ENCODE measurements around the gene TEAD1. TPM values are rescaled to one million over a fixed set of nuclear protein-coding genes. Genes with fewer than 3 reads are reported as not detected.

The TEAD1 gene
- total and polyA plus RNA-seq, 2 experiments from 2014 or later = 24.5 to 103 TPM

DNA sequence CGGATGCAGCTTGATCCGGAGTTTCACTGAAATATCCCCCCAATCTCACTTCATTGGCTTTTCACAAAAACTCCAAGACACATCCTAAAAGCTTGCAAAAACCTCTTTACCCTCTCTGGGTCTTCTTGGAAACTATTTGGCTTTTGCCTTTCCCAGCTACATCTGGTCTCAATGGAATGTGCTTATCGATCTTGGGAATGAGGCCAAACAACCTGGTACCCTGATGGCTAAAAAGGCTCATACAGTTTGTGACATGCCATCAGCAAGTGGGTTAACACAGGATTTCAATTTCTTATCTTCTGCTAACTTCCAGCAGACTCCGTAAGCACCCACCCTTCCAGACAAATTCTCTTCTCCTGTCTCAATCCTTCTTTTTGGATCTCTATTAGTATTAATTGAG lies 45.9 kb upstream of the TEAD1 start:
- Histone ChIP-seq H2AFZ (no peak overlapping the region), H3K79me2 (replicated peaks; ENCODE audit: insufficient read depth) (no peaks in the 10 kb centered on the region), H3K36me3 (ENCODE audit: insufficient read depth) (peaks cover 3% of the 10 kb centered on the region; the same call in 1 of the 2 replicates), H3K27me3 (ENCODE audit: insufficient read depth) (no peaks in the 10 kb centered on the region), H3F3A (replicated peaks; ENCODE audit: low read depth) (no peaks in the 10 kb centered on the region), H4K20me1 (replicated peaks; ENCODE audit: insufficient read depth) (no peaks in the 10 kb centered on the region), H3K4me3 (no peak overlapping the region), H3K4me2 (no peak overlapping the region), H3K4me1 (ENCODE audit: insufficient read depth) (no peaks in the 10 kb centered on the region), H3K27ac (ENCODE audit: low read depth) (no peak overlapping the region), H3K9me2 (ENCODE audit: insufficient read depth) (no peaks in the 10 kb centered on the region)
- Mint-ChIP-seq H3K27ac (no peak overlapping the region), H3K36me3 (ENCODE audit: low read depth) (no peaks in the 10 kb centered on the region; the same call in 2 of the 3 replicates), H3K27me3 (ENCODE audit: insufficient read depth, low read depth, poor library complexity) (peaks cover 4% of the 10 kb centered on the region), H3K9me3 (peaks cover 18% of the 10 kb centered on the region), H3K4me3 (no peak overlapping the region), H3K4me1 (no peaks in the 10 kb centered on the region)
- DNase-seq (ENCODE audit: low spot score) = no peak
- TF ChIP-seq JUNB (IDR thresholded peaks at IDR 0.05; ENCODE audit: unreplicated experiment) (no peak), ZNF331 (CRISPR knock-in tag; IDR thresholded peaks at IDR 0.05; ENCODE audit: low read depth) (no peak), POLR2AphosphoS5 (IDR thresholded peaks at IDR 0.05; ENCODE audit: low read depth) (no peak), EZH2 (IDR thresholded peaks at IDR 0.05; ENCODE audit: low read depth, unreplicated experiment) (no peak), CREB1 (CRISPR knock-in tag; IDR thresholded peaks at IDR 0.05; ENCODE audit: low read depth) (no peak), EZH2phosphoT487 (IDR thresholded peaks at IDR 0.05; ENCODE audit: unreplicated experiment) (no peak), ZNF114 (CRISPR knock-in tag; IDR thresholded peaks at IDR 0.05) (no peak), STAT1 (IDR thresholded peaks at IDR 0.05; ENCODE audit: unreplicated experiment) (no peak), NANOG (IDR thresholded peaks at IDR 0.05; ENCODE audit: borderline replicate concordance) (no peak)
- TF ChIP-seq, protein P1, sequence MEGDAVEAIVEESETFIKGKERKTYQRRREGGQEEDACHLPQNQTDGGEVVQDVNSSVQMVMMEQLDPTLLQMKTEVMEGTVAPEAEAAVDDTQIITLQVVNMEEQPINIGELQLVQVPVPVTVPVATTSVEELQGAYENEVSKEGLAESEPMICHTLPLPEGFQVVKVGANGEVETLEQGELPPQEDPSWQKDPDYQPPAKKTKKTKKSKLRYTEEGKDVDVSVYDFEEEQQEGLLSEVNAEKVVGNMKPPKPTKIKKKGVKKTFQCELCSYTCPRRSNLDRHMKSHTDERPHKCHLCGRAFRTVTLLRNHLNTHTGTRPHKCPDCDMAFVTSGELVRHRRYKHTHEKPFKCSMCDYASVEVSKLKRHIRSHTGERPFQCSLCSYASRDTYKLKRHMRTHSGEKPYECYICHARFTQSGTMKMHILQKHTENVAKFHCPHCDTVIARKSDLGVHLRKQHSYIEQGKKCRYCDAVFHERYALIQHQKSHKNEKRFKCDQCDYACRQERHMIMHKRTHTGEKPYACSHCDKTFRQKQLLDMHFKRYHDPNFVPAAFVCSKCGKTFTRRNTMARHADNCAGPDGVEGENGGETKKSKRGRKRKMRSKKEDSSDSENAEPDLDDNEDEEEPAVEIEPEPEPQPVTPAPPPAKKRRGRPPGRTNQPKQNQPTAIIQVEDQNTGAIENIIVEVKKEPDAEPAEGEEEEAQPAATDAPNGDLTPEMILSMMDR (conservative IDR thresholded peaks at IDR 0.05; ENCODE audit: low read depth in 2 of 2) = no peak
- TF ChIP-seq, protein P2, sequence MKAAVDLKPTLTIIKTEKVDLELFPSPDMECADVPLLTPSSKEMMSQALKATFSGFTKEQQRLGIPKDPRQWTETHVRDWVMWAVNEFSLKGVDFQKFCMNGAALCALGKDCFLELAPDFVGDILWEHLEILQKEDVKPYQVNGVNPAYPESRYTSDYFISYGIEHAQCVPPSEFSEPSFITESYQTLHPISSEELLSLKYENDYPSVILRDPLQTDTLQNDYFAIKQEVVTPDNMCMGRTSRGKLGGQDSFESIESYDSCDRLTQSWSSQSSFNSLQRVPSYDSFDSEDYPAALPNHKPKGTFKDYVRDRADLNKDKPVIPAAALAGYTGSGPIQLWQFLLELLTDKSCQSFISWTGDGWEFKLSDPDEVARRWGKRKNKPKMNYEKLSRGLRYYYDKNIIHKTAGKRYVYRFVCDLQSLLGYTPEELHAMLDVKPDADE (IDR thresholded peaks at IDR 0.05) = no peak
- TF ChIP-seq, protein P3, sequence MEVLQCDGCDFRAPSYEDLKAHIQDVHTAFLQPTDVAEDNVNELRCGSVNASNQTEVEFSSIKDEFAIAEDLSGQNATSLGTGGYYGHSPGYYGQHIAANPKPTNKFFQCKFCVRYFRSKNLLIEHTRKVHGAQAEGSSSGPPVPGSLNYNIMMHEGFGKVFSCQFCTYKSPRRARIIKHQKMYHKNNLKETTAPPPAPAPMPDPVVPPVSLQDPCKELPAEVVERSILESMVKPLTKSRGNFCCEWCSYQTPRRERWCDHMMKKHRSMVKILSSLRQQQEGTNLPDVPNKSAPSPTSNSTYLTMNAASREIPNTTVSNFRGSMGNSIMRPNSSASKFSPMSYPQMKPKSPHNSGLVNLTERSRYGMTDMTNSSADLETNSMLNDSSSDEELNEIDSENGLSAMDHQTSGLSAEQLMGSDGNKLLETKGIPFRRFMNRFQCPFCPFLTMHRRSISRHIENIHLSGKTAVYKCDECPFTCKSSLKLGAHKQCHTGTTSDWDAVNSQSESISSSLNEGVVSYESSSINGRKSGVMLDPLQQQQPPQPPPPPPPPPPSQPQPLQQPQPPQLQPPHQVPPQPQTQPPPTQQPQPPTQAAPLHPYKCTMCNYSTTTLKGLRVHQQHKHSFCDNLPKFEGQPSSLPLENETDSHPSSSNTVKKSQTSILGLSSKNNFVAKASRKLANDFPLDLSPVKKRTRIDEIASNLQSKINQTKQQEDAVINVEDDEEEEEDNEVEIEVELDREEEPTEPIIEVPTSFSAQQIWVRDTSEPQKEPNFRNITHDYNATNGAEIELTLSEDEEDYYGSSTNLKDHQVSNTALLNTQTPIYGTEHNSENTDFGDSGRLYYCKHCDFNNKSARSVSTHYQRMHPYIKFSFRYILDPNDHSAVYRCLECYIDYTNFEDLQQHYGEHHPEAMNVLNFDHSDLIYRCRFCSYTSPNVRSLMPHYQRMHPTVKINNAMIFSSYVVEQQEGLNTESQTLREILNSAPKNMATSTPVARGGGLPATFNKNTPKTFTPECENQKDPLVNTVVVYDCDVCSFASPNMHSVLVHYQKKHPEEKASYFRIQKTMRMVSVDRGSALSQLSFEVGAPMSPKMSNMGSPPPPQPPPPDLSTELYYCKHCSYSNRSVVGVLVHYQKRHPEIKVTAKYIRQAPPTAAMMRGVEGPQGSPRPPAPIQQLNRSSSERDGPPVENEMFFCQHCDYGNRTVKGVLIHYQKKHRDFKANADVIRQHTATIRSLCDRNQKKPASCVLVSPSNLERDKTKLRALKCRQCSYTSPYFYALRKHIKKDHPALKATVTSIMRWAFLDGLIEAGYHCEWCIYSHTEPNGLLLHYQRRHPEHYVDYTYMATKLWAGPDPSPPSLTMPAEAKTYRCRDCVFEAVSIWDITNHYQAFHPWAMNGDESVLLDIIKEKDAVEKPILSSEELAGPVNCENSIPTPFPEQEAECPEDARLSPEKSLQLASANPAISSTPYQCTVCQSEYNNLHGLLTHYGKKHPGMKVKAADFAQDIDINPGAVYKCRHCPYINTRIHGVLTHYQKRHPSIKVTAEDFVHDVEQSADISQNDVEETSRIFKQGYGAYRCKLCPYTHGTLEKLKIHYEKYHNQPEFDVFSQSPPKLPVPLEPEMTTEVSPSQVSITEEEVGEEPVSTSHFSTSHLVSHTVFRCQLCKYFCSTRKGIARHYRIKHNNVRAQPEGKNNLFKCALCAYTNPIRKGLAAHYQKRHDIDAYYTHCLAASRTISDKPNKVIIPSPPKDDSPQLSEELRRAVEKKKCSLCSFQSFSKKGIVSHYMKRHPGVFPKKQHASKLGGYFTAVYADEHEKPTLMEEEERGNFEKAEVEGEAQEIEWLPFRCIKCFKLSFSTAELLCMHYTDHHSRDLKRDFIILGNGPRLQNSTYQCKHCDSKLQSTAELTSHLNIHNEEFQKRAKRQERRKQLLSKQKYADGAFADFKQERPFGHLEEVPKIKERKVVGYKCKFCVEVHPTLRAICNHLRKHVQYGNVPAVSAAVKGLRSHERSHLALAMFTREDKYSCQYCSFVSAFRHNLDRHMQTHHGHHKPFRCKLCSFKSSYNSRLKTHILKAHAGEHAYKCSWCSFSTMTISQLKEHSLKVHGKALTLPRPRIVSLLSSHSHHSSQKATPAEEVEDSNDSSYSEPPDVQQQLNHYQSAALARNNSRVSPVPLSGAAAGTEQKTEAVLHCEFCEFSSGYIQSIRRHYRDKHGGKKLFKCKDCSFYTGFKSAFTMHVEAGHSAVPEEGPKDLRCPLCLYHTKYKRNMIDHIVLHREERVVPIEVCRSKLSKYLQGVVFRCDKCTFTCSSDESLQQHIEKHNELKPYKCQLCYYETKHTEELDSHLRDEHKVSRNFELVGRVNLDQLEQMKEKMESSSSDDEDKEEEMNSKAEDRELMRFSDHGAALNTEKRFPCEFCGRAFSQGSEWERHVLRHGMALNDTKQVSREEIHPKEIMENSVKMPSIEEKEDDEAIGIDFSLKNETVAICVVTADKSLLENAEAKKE (CRISPR knock-in tag; IDR thresholded peaks at IDR 0.05) = no peak
- TF ChIP-seq, protein P4, sequence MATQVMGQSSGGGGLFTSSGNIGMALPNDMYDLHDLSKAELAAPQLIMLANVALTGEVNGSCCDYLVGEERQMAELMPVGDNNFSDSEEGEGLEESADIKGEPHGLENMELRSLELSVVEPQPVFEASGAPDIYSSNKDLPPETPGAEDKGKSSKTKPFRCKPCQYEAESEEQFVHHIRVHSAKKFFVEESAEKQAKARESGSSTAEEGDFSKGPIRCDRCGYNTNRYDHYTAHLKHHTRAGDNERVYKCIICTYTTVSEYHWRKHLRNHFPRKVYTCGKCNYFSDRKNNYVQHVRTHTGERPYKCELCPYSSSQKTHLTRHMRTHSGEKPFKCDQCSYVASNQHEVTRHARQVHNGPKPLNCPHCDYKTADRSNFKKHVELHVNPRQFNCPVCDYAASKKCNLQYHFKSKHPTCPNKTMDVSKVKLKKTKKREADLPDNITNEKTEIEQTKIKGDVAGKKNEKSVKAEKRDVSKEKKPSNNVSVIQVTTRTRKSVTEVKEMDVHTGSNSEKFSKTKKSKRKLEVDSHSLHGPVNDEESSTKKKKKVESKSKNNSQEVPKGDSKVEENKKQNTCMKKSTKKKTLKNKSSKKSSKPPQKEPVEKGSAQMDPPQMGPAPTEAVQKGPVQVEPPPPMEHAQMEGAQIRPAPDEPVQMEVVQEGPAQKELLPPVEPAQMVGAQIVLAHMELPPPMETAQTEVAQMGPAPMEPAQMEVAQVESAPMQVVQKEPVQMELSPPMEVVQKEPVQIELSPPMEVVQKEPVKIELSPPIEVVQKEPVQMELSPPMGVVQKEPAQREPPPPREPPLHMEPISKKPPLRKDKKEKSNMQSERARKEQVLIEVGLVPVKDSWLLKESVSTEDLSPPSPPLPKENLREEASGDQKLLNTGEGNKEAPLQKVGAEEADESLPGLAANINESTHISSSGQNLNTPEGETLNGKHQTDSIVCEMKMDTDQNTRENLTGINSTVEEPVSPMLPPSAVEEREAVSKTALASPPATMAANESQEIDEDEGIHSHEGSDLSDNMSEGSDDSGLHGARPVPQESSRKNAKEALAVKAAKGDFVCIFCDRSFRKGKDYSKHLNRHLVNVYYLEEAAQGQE (IDR thresholded peaks at IDR 0.05; ENCODE audit: unreplicated experiment) = no peak
- ATAC-seq = no peak
